Loucy (cell line): Measurements from ENCODE around the gene DSCAM.
"Not testable (repeated sequence)": the region's sequence is repeated elsewhere in the genome, so short reads cannot be mapped to it uniquely, and the experiment has no call there.

Experiments
- H2AFZ ChIP-seq: fragments of 200-600 bp; sonication (generic); 2 replicates; pipeline ENCODE4 v1.6.0; 2016; ENCODE audit warnings: antibody characterized with exemption, mild to moderate bottlenecking, low read length, moderate library complexity
- H3F3A ChIP-seq: fragments of 200-600 bp; 2 replicates; pipeline ENCODE4 v1.6.0; 2016; ENCODE audit warnings: antibody characterized with exemption, low read depth, mild to moderate bottlenecking
- H3K27me3 ChIP-seq: fragments of 200-600 bp; sonication (generic); 2 replicates; pipeline ENCODE4 v1.6.1; 2014; ENCODE audit warnings: low read length, mild to moderate bottlenecking; ENCODE audit not compliant: insufficient read depth, poor library complexity, severe bottlenecking
- H3K36me3 ChIP-seq: fragments of 200-600 bp; sonication (generic); 2 replicates; pipeline ENCODE4 v1.6.1; 2016; ENCODE audit warnings: low read length; ENCODE audit not compliant: insufficient read depth
- H3K4me1 ChIP-seq: fragments of 200-600 bp; sonication (generic); 2 replicates; pipeline ENCODE4 v1.5.1; 2014; ENCODE audit warnings: low read length, mild to moderate bottlenecking; ENCODE audit not compliant: insufficient read depth, poor library complexity, severe bottlenecking
- H3K4me2 ChIP-seq: fragments of 200-600 bp; sonication (generic); 2 replicates; pipeline ENCODE4 v1.6.0; 2014; ENCODE audit warnings: antibody characterized with exemption, low read length, low read depth, mild to moderate bottlenecking; ENCODE audit not compliant: poor library complexity, severe bottlenecking
- H3K4me3 ChIP-seq: fragments of 200-600 bp; sonication (generic); 2 replicates; pipeline ENCODE4 v1.5.1; 2014; ENCODE audit warnings: low read length, mild to moderate bottlenecking, mixed read lengths; ENCODE audit not compliant: poor library complexity, severe bottlenecking
- H3K79me2 ChIP-seq: fragments of 200-600 bp; sonication (generic); 2 replicates; pipeline ENCODE4 v1.6.1; 2014; ENCODE audit warnings: low read length; ENCODE audit not compliant: insufficient read depth
- H3K9ac ChIP-seq: fragments of 200-600 bp; sonication (generic); 2 replicates; pipeline ENCODE4 v1.6.0; 2014; ENCODE audit warnings: mild to moderate bottlenecking, low read depth, low read length, moderate library complexity; ENCODE audit not compliant: poor library complexity, severe bottlenecking
- H3K9me2 ChIP-seq: fragments of 200-600 bp; sonication (generic); replicated peaks from 2 replicates; pipeline ENCODE4 v1.6.1; 2016; ENCODE audit warnings: low read depth, low read length, mixed read lengths
- H3K9me3 ChIP-seq: fragments of 200-600 bp; sonication (generic); 2 replicates; pipeline ENCODE4 v1.6.1; 2014; ENCODE audit warnings: mild to moderate bottlenecking, antibody characterized with exemption, low read length, low read depth; ENCODE audit not compliant: insufficient read depth
- H4K20me1 ChIP-seq: fragments of 200-600 bp; sonication (generic); 2 replicates; pipeline ENCODE4 v1.6.0; 2014; ENCODE audit warnings: antibody characterized with exemption, low read length, mild to moderate bottlenecking; ENCODE audit not compliant: insufficient read depth, poor library complexity, severe bottlenecking
- EZH2phosphoT487 ChIP-seq: fragments of 200-600 bp; IDR thresholded peaks from 2 replicates; pipeline ENCODE4 v1.6.1; 2018; ENCODE audit warnings: antibody characterized with exemption, mild to moderate bottlenecking, moderate library complexity, borderline replicate concordance
- TF ChIP-seq, protein P1 (sequence below): fragments of 200-600 bp; sonication (generic); conservative IDR thresholded peaks from 2 replicates; pipeline ENCODE4 v1.5.1; 2014; ENCODE audit warnings: mild to moderate bottlenecking, antibody characterized with exemption, low read length

Gene DSCAM

DNA sequence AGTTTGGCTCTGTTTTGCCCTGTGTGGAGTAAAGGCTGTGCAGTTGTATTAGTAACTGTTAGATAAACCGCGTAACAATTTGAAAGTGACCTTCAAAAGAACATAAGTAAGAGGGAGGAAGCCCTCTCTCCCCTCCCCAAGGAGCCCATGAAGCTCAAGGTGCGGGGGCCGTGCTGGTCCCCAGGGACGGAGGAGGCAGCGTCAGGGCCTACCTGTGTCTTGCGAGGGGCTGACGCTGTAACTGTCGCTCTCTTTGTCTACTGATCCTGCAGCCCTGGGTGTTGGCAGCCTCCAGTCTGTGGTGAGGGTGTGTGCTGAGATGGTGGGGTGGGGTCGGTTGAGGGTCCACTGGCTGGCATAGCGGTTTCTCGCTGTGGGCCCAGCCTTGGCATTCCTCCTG is 803.1 kb downstream of the DSCAM start:
- no peak overlapping the region for H2AFZ ChIP-seq
- no peaks in the 10 kb centered on the region for H3K27me3 ChIP-seq
- H3K4me3 ChIP-seq = no peak overlapping the region
- H3K9ac ChIP-seq = no peak overlapping the region
- H3K36me3 ChIP-seq = no peaks in the 10 kb centered on the region
- peaks cover 11% of the 10 kb centered on the region; the same call in 1 of the 2 replicates for H3K9me3 ChIP-seq
- no peak overlapping the region for H3K4me2 ChIP-seq
- H3F3A ChIP-seq = no peaks in the 10 kb centered on the region
- H4K20me1 ChIP-seq = no peaks in the 10 kb centered on the region
- TF ChIP-seq EZH2phosphoT487 = no peak
- TF ChIP-seq, protein P1, sequence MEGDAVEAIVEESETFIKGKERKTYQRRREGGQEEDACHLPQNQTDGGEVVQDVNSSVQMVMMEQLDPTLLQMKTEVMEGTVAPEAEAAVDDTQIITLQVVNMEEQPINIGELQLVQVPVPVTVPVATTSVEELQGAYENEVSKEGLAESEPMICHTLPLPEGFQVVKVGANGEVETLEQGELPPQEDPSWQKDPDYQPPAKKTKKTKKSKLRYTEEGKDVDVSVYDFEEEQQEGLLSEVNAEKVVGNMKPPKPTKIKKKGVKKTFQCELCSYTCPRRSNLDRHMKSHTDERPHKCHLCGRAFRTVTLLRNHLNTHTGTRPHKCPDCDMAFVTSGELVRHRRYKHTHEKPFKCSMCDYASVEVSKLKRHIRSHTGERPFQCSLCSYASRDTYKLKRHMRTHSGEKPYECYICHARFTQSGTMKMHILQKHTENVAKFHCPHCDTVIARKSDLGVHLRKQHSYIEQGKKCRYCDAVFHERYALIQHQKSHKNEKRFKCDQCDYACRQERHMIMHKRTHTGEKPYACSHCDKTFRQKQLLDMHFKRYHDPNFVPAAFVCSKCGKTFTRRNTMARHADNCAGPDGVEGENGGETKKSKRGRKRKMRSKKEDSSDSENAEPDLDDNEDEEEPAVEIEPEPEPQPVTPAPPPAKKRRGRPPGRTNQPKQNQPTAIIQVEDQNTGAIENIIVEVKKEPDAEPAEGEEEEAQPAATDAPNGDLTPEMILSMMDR = no peak
- no peaks in the 10 kb centered on the region for H3K4me1 ChIP-seq
- H3K9me2 ChIP-seq = no peaks in the 10 kb centered on the region
- no peaks in the 10 kb centered on the region for H3K79me2 ChIP-seq

DNA sequence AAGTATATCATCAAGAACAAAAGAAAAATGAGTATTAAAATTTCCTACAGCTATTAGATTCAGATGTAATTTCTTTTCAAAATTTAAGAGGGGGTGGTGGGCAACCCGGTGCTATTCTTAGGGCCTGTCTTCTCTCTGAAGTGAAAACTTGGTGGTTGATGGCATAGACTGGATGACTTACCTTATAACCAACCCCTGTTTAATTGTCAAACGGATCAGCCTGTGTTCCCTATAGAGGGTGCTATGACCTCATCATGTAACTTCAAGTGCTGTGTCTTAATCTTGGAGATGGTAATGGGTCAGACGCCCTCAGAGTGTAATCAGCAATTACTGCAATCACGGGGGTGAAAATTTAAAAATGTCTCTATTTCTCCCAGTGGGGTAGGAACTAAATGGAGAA is 803.5 kb downstream of the DSCAM start:
- H3K4me3 ChIP-seq = no peak overlapping the region
- H3K27me3 ChIP-seq = no peaks in the 10 kb centered on the region
- no peak for TF ChIP-seq EZH2phosphoT487
- TF ChIP-seq, protein P1 = no peak
- no peaks in the 10 kb centered on the region for H3K4me1 ChIP-seq
- peaks cover 10% of the 10 kb centered on the region; the same call in 1 of the 2 replicates for H3K9me3 ChIP-seq
- H3K9ac ChIP-seq = no peak overlapping the region
- no peaks in the 10 kb centered on the region for H4K20me1 ChIP-seq
- H3F3A ChIP-seq = no peaks in the 10 kb centered on the region
- no peaks in the 10 kb centered on the region for H3K36me3 ChIP-seq
- H2AFZ ChIP-seq = no peak overlapping the region
- no peaks in the 10 kb centered on the region for H3K9me2 ChIP-seq
- no peak overlapping the region for H3K4me2 ChIP-seq
- no peaks in the 10 kb centered on the region for H3K79me2 ChIP-seq

DNA sequence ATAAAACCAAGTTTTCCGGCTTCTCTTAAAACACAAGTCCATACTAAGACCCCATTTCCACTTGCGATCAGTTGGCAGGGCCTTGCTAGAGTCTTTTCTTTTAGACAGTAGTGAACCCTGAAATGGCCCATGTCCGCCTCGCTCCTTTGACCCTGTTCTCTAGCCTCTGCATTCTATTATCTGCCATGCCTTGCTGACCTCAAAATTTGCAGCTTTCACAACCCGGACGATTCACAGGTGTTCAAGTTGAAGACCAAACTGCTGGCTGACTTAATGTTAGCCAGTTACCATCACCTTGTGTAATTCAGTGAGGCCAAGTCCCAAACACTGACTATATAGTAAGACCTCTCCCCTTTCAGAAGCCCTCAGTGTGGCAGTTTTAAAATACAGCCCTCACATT is 805.5 kb downstream of the DSCAM start:
- Histone ChIP-seq H3K4me1 (no peaks in the 10 kb centered on the region), H3K4me2 (no peak overlapping the region), H3K9me2 (no peaks in the 10 kb centered on the region), H3K27me3 (no peaks in the 10 kb centered on the region), H3F3A (no peaks in the 10 kb centered on the region), H3K4me3 (no peak overlapping the region), H2AFZ (no peak overlapping the region), H3K36me3 (no peaks in the 10 kb centered on the region), H4K20me1 (no peaks in the 10 kb centered on the region), H3K79me2 (no peaks in the 10 kb centered on the region), H3K9ac (no peak overlapping the region), H3K9me3 (peaks cover 3% of the 10 kb centered on the region; the same call in 1 of the 2 replicates)
- TF ChIP-seq EZH2phosphoT487 = no peak
- TF ChIP-seq, protein P1 = no peak

DNA sequence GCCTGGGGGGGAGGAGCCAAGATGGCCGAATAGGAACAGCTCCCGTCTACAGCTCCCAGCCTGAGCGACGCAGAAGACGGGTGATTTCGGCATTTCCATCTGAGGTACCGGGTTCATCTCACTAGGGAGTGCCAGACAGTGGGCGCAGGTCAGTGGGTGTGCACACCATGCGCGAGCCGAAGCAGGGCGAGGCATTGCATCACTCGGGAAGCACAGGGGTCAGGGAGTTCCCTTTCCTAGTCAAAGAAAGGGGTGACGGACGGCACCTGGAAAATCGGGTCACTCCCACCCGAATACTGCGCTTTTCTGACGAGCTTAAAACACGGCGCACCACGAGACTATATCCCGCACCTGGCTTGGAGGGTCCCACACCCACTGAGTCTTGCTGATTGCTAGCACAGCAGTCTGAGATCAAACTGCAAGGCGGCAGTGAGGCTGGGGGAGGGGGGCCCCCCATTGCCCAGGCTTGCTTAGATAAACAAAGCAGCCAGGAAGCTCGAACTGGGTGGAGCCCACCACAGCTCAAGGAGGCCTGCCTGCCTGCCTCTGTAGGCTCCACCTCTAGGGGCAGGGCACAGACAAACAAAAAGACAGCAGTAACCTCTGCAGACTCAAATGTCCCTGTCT is 813.7 kb downstream of the DSCAM start:
- not testable (repeated sequence) for H3K79me2 ChIP-seq, H3K9me3 ChIP-seq, H3K4me3 ChIP-seq, H3K4me1 ChIP-seq, H3F3A ChIP-seq, H3K36me3 ChIP-seq, H2AFZ ChIP-seq, H3K27me3 ChIP-seq, H3K9ac ChIP-seq, H3K9me2 ChIP-seq, H3K4me2 ChIP-seq, H4K20me1 ChIP-seq
